GM18861 (cell line): Measurements from ENCODE around the gene SLC15A1.

Experiments
- ATAC-seq: cut with Tn5 transposase; IDR thresholded peaks from one replicate; pipeline ENCODE4 v1.9.1; 2021; ENCODE audit not compliant: unreplicated experiment

The SLC15A1 gene

DNA sequence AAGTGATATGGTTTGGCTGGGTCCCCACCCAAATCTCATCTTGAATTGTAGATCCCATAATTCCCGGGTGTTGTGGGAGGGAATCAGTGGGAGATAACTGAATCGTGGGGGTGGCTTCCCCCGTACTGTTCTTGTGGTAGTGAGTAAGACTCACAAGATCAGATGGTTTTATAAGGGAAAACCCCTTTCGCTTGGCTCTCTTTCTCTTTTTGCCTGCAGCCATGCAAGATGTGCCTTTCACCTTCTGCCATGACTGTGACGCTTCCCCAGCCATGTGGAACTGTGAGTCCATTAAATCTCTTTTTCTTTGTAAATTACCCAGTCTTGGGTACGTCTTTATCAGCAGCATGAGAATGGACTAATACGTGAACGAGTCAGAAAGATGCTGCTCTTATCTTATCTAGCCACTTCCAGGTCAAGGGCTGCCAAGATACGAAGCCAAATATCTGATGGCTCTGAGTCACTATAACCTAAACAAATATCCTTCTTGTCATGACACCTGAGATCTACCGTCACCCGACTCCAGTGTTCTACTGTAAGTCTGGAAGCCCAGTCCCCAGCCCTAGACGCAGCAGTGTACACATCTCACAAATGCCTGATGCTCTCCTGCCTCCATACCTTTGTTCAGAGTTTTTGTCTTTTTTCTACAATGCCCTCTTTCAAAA lies 45.9 kb downstream of the SLC15A1 start:
- no peak for ATAC-seq

DNA sequence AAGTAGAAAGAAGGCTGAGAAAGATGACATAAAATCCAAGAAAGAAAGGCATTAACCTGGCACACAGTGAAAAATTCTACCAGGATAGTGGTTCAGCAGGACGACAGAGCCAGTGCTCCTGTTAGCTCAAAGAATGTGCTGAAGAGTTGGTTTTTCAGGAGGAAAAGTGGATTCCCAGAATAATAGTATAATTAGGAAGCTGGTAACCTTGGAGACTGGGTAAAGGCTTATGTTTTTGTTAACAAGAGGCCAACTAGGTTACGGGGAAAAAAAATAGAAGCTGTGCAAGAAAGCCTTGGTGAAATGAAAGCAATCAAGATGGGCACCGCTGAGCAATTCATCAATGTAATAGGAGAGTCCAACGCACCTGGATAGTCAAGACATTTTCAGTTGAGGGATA lies 54.7 kb downstream of the SLC15A1 start:
- ATAC-seq = no peak

DNA sequence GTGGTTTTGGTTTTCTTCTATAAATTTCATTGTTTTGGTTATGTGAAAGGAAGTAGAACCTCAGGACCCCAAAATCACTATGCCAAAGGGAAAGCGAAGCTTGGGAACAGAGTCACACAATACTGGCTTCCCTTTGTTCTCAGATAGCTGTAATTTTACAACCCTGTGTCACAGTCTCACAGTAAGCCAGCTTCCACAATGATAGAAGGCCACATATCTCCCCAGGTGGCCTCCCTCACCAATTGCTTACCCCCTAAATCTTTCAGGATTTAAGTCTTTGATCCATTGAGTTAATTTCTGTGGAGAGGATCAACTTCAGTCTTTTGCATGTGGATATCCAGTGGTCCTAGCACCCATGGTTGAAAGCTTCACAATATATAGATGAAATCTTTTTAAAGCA lies 58.7 kb downstream of the SLC15A1 start:
- ATAC-seq = no peak

DNA sequence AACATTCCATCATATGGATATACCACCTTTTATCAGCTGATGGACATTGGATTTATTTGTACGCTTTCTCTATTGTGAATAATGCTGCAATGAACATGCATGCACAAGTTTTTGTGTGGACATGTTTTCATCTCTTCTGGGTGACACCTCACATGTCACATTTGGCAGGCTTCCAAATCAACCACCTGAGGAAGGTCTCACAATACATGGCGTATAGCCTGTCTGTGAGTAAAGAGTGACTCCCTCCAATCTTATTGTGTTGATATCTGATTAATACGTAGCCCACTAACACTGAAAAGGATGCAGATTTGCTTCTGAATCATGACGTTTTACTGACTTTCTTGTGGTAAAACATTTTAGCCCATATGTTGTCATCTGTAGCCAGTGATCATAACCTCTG lies 61.1 kb downstream of the SLC15A1 start:
- no peak for ATAC-seq

DNA sequence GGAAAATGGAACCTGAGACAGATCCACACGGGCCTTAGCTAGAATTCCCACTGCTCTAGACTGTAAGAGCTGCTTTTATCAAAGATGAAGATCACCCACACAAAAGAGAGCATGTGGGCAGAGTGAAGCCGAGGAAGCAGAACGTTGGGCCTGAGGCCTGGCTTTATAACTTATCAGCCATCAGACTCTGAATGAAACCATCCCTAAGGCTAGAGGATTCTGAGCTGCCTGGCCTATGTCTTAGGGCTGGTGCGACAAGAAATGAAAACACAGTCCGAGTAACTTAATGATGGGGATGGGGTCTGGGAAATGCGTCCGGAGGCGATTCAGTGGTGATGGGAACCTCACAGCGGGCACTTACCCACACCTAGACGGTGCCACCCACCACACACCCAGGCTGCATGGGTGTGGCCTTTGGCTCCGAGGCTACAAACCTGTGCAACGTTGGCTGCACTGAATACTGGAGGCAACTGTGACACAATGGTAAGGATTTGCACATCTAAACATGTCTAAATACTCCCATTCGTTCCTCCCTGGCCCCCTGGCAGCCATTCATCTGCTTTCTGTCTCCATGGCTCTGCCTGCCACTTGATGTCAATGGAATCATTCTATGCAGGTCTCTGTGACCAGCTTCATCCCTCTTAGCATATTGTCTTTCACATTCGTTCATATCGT lies 62.0 kb downstream of the SLC15A1 start:
- ATAC-seq = no peak

DNA sequence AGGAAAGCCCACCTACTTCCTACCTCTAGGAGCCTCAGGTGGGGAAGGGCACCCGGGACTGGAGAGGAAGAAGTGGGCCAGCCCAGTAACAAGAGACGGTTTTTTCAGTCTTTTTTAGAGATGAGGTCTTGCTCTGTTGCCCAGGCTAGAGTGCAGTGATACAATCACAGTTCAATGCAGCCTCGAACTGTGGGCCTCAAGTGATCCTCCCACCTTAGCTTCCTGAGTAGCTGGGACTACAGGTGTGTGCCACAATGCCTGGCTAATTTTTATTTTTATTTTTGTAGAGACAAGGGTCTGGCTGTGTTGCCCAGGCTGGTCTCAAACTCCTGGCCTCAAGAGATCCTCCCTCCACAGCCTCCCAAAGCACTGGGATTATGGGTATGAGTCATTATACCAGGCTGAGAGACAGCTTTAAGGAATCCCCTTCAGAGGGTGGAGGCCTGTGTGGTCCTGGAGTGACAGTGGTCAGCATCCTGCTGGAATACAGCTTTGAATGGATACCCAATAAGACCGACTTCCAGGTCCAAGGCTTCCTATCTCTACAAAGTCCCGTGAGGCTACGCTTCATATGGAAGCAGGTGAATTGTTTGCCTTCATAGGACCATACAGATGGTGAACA lies 63.0 kb downstream of the SLC15A1 start:
- no peak for ATAC-seq

DNA sequence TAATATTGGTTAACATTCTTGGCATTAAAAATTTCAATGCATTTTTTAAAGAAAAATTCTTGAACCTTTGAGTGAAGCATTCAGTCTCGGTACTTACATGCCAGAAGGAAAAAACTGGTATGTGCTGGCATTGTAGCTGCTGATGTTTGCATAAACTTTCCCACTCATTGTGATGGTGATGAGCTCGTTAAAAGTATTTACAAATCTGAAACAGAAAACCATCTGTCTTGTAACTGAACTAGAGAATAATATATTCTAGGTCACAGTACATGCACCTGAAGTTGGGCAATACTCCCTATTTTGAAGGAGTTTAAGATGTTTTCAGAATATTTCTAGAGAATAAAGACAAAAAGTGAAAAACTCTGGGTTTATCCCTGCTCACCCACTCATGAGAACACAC lies 64.1 kb downstream of the SLC15A1 start:
- no peak for ATAC-seq

DNA sequence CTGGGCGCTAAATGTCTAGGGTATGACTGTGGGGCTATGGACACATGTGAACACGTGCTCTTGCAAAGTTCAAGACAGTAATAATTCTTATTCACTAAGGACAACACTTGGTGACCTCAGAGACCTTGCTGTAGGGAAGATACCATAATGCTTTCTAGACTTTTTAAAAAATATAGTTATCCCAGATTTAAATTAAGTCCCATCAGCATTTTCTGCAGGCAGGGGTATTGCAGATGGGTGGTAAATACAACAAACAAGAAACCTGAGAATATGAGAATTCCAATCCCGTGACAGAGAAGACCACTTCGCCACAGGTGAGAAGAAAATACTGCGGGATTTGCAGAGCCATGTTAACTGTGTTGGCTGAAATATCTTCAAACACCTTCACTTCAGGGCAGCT lies 65.2 kb downstream of the SLC15A1 start:
- no peak for ATAC-seq

DNA sequence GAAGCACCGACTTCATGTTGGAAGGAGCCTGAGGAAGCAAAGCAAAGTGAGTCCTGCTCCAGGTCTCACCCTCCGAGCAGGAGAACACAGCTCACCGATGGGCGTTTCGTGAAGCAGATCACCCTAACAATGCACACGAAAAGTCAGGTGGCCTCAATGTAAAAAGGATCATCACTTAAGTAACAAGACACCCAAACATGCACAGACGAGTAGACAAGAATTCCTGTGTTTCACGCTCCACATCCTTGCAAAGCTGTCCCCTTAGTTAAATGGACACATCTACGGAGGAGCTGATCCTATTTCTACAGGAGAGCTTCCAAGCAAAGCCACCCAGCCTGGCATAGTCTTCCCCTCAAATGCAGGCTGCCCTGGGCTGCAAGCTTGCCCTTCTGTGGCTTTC lies 66.2 kb downstream of the SLC15A1 start:
- no peak for ATAC-seq

DNA sequence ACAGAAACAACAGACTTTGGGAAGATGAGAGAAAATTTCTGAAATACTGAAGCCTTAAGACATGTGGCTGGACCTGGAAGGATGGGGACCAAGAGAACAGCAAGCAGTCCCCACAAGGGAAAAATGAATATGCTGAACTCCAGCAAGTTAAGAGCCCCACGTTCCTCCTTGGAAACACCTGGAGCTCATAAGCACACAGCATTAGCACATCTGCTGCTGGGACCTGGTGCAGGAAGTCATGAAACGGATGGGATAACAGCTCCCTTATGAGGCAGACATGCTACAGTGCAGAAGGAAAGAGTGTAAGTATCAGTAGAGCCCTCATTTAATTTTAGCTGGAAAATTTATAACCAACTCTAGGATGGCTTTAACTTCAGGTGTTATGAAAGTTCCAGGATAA lies 67.3 kb downstream of the SLC15A1 start:
- no peak for ATAC-seq

DNA sequence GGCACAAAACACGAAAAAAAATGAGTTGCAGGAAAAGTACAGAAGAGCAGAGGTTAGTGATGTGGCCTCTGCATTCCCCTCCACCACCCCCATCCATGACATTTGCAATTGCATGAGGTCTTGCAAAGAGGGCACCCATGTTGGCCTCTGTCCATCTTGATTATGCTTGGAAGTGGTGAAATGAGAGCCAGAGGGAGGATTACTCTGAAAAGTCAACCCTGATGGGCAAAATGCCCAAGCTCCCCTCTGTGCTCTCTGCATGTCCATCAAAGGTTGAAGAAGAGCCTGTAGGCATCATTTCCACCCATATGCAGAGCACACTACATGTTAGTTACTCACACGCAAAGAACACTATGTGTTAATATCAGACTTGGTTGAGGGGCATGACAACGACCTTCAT lies 71.4 kb downstream of the SLC15A1 start:
- ATAC-seq = no peak

DNA sequence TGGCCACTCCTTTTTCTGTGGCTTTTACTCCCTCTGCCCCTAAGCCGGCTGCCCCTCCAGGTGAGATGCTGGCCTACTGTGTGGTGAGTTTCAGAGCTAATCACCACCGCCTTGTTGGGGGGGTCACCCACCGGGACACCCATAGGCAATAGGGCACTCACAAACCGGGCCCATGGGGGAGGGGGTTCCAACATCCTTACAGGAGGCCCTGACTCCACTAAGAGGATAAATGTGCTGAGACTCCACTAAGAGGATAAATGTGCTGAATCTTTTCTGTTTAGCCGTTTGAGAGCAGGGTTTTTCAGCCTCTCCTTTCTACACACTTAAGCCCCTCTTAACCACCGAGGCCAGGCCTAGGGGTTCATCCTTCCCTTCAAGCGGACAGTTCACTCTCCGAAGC lies 73.7 kb downstream of the SLC15A1 start:
- ATAC-seq = no peak

DNA sequence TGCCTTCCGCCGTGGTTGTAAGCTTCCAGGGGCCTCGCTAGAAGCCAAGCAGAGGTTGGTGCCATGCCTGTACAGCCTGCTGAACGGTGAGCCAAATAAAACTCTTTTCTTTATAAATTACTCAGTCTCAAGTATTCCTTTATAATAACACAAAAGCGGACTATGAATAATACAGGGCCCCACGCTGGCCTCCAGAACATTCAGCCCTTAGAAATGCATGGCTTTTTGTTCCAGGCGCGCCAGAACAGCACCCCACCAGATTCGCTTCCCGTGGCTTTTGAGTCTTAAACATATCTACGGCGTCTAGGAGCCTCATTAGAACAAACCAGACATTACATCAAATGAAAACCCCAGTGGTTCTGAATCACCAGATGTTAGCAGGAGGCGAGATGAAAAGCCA lies 75.1 kb downstream of the SLC15A1 start:
- ATAC-seq = no peak

DNA sequence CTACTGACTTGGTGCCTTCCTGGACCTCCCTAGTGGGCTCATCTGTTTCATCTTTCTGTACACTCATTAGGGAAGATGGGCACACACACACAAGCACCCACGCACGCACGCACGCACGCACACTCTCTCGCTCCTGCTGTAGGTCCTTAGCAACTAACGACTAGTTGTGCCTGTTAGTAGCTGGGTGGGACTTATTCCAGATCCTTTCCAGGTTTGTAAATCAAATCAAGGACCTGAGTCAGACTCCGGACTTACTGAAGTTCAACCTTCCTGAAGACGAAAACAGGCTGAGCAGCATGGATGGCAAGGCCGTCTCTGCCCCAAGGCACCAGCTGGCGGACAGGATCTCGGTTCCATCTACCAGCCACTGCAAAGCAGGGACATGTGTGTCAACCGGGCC lies 76.2 kb downstream of the SLC15A1 start:
- no peak for ATAC-seq

DNA sequence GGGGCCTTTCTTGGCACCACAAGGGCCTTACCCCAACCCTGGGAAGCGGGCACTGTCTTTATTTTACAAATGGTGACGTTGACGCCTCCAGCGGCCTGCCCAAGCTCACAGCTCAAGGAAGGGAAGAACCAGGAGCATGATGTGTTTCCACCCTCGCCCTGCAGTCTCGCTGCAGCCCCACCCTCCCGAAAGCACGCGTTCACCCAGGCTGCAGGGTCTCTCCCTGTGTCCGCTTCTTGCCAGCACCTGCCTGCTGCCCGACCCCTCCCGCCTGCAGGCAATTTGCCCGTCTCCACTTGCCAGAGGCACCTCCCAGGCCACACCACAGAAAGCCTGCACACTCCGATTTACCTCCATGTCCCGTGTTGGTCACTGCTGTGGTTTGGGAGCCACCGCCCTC lies 76.6 kb downstream of the SLC15A1 start:
- no peak for ATAC-seq

DNA sequence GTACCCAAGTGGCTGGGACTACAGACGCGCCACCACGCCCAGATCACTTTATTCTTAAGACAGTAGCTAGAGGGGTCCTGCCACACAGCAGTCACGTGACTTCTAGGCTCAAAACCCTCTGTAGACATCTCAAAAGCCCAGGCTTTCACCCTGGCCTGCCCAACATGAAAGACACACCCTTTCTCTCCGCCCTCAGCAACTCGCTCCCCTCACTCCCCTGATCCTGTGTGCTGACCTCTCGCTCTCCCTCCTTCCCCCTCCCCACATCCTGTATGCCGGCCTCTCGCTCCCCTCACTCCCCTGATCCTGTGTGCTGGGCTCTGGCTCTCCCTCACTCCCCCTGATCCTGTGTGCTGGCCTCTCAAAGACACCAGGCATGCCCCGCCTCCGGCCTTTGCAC lies 77.4 kb downstream of the SLC15A1 start:
- ATAC-seq = no peak

DNA sequence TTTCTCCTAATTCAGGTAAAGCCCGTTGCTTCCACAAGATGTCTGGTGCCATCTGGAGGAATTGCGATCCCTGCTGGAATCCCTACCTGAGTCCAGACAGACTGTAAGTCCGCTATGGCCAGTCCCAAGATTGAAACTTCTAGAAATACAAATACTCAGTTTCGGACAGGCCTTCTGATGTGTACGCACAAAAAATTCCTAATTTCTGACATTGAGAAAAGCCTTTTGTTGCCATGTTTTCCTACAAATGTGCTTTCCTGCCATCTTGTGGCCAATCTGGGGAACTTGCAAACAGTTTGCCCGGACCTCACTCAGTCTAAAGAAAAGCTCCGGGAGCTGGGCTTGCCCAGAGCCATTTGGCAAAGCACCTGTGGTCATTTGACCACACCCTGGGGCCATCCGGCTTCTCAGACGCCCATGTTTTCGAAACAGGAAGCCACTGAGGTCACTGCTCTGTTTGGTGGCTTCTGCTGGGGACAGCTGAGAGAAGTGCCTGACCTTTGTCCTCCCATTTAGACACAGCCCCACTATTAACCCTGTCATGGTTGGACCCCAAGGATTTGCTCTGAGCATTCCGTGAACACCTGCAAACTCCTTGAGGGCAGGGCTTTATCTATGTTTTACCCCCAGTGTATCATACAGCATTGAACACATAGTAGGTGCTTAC lies 79.4 kb downstream of the SLC15A1 start:
- peak; percentile 80 for ATAC-seq

DNA sequence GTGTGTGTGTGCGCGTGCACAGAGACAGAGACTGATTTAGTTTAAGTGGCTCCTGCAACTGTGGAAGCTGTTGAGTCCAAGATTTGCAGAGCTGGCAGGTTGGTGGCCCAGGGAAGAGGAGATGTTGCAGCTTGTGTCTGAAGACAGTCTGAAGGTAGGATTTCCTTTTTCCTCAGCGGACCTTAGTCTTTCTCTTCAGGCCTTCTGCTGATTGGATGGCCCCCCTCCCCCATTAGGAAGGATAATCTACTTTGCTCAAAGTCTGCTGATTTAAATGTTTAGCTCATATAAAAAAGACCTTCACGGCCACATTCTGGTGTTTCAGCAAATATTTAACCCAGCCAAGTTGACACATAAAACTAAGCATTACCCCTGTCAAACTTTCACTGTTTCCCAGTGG lies 84.3 kb downstream of the SLC15A1 start:
- ATAC-seq = no peak

DNA sequence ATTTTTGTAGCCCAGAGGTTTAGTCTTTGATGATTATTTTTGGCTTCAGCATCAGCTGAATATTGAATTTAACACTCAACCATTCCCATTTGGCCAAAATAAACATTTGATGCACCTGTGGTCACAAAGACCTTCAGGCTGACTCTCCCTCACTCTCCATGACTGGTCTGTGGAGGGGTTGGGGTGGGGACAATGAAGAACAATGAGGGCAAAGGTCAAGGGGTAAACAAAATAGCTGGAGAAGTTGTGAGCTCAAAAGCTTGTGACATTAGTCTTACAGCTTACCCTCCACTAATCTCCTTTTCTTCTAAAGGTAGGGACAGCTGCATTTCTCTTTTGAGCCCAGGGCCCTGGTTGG lies 86.9 kb downstream of the SLC15A1 start:
- no peak for ATAC-seq

DNA sequence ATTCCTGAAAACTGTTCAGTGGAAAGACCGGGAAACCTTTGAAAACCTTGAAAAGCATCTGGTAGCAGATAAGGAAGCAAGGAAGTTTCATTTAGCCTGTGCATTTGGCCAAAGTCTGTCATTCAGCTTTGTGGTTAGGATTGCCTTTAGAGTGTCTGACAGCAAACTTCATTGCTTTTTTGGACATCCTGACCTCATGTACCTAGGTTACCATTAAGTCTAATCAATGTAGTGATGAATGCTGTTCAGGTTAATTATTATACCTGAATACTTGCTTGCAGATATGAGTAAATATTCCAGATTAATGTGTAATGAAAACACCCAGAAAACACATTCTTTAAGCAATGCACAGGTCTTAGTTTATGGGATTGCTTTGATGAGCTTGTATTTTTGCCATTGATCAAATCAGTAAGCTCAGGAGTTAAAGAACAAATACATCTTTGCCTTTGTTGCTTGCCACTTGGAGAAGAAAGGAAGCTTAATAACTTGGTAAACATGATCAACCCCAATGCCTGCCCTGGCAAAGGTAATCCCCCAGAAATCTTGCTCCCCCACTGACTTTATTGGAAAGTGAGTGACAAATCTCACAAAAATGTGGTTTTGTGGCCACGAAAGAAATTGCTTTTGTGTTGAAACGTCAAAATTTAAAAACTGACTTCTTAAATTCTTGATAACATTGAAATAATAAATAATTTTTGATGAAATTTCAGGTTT lies 87.4 kb downstream of the SLC15A1 start:
- ATAC-seq = peak; percentile 80

DNA sequence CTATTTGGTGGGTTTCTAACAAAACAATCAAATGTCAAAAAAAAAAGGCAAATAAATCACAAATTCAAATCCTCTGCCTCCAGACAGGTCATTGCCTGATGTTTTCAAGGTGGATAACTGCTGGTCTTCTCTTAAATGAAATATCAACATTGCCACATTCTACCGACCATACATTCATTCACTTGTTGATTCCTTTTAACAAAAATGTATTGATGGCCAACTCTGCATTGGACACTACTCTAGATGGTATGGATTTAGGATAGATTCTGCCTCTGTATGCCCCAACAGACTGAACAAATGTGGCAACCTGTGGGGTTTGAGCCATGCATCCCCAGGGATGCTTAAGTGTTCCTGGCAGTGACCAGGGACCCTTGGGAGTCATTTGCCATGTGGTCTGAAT lies 88.0 kb downstream of the SLC15A1 start:
- ATAC-seq = peak; percentile 15

DNA sequence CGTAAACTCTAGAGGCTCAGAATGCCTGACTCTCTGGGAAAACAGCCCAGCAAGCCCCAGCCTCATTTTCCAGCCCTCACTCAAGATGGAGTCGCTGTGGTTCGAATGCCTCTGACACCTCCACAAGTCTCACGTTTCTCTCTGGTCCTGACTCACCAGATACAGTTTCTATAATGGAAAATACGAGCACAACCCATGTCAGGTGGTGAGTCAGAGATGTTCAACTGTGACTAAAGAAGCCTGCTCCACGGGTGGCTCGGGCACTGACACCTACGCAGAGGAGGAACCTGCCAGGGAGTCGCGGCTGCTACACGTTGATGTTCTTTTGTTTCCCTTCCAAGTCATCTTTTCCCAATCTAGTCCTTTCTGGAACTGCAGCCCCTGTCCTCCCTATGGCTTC lies 88.4 kb downstream of the SLC15A1 start:
- ATAC-seq = peak; percentile 44
